Nephron (organoid): ENCODE data around the gene STAP2.

Experiments used
- H3K27ac Mint-ChIP-seq, 3 experiments: 2 replicates each; pipeline ENCODE4 v1.8.0; 2020; ENCODE audit warnings: mixed read lengths in 3 of 3, mild to moderate bottlenecking in 2 of 3, moderate library complexity in 1 of 3
- H3K27me3 Mint-ChIP-seq: 2 replicates; pipeline ENCODE4 v1.8.0; 2021; ENCODE audit warnings: low read depth, mild to moderate bottlenecking, moderate library complexity, mixed read lengths
- H3K36me3 Mint-ChIP-seq: 2 replicates; pipeline ENCODE4 v1.8.0; 2020; ENCODE audit warnings: low read depth, mixed read lengths
- H3K4me1 Mint-ChIP-seq: 2 replicates; pipeline ENCODE4 v1.8.0; 2020; ENCODE audit warnings: mixed read lengths
- H3K4me3 Mint-ChIP-seq, 3 experiments: 2 replicates each; pipeline ENCODE4 v1.8.0; 2020; ENCODE audit warnings: mild to moderate bottlenecking in 3 of 3, mixed read lengths in 3 of 3, moderate library complexity in 2 of 3
- H3K9me3 Mint-ChIP-seq: 2 replicates; pipeline ENCODE4 v1.8.0; 2020; ENCODE audit warnings: mixed read lengths
- TF ChIP-seq, protein P1 (sequence below), 3 experiments: fragments of 200-600 bp; sonication (generic); IDR thresholded peaks; one replicate each; pipeline ENCODE4 v1.5.0; 2021; ENCODE audit warnings: antibody characterized with exemption in 3 of 3; ENCODE audit not compliant: unreplicated experiment in 3 of 3

The STAP2 gene

DNA sequence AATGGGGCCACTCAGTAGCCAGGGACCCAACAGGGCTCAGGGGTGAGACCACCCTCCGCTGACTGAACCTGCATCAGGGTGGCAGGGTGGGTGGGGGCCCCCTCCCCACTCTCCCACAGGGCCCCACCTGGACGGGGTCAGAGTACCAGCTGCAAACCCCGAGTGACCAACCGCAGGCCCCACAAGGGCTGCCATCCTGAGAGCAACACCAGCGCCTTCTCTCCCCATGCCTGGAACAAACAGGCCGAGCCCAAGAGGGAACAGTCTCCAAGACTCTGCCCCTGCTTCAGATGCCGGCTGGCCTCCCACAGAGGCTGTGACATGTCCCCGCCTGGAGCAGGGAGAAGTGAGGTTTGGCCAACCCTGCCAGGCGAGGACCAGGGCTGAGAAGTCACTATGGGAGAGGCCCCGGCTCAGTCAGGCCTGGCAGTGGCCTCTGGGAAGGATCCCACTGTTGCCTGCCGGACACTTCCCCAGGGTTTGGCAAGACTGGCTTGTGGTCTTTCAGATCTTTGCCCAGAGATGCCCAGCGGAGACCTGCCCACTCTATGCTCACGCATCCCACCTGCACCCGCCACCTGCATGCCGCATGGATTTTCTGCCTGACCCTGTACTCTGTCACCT lies 31.9 kb upstream of the STAP2 start:
- Mint-ChIP-seq H3K36me3 (no peaks in the 10 kb centered on the region), H3K4me1 (peaks cover 57% of the 10 kb centered on the region), H3K27ac (peak overlapping the region; percentile 77 to 86 (median 79)), H3K4me3 (peak overlapping the region in 1 of 3 experiments; percentile 9), H3K27me3 (no peaks in the 10 kb centered on the region), H3K9me3 (no peaks in the 10 kb centered on the region)
- TF ChIP-seq, protein P1, sequence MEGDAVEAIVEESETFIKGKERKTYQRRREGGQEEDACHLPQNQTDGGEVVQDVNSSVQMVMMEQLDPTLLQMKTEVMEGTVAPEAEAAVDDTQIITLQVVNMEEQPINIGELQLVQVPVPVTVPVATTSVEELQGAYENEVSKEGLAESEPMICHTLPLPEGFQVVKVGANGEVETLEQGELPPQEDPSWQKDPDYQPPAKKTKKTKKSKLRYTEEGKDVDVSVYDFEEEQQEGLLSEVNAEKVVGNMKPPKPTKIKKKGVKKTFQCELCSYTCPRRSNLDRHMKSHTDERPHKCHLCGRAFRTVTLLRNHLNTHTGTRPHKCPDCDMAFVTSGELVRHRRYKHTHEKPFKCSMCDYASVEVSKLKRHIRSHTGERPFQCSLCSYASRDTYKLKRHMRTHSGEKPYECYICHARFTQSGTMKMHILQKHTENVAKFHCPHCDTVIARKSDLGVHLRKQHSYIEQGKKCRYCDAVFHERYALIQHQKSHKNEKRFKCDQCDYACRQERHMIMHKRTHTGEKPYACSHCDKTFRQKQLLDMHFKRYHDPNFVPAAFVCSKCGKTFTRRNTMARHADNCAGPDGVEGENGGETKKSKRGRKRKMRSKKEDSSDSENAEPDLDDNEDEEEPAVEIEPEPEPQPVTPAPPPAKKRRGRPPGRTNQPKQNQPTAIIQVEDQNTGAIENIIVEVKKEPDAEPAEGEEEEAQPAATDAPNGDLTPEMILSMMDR (IDR thresholded peaks at IDR 0.05; ENCODE audit: unreplicated experiment in 3 of 3): no peak

DNA sequence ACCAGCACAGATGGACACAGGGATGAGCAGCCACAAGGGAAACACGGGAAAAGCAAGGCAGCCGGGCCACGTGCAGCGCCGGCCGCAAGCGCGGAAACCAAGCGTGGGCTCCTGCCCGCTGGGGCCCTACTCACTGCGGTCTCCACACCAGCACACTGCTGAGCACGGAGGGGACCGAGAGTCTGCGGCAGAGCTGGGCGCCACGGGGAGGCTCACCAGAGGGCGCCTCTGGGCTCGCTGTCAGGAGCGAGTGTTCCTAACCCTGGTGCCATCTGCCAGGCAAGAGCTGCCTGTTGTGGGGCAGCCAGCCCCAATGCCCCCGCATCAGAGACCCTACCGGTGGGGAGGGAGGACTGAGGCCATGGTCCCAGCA lies 31.2 kb upstream of the STAP2 start:
- Mint-ChIP-seq H3K4me1 (peaks cover 52% of the 10 kb centered on the region), H3K27me3 (no peaks in the 10 kb centered on the region), H3K9me3 (no peaks in the 10 kb centered on the region), H3K4me3 (no peak overlapping the region), H3K36me3 (no peaks in the 10 kb centered on the region), H3K27ac (peak overlapping the region in 2 of 3 experiments; percentile 59 to 71)
- TF ChIP-seq, protein P1 (IDR thresholded peaks at IDR 0.05; ENCODE audit: unreplicated experiment in 3 of 3): peak in 2 of 3 experiments; percentile 12 to 32

DNA sequence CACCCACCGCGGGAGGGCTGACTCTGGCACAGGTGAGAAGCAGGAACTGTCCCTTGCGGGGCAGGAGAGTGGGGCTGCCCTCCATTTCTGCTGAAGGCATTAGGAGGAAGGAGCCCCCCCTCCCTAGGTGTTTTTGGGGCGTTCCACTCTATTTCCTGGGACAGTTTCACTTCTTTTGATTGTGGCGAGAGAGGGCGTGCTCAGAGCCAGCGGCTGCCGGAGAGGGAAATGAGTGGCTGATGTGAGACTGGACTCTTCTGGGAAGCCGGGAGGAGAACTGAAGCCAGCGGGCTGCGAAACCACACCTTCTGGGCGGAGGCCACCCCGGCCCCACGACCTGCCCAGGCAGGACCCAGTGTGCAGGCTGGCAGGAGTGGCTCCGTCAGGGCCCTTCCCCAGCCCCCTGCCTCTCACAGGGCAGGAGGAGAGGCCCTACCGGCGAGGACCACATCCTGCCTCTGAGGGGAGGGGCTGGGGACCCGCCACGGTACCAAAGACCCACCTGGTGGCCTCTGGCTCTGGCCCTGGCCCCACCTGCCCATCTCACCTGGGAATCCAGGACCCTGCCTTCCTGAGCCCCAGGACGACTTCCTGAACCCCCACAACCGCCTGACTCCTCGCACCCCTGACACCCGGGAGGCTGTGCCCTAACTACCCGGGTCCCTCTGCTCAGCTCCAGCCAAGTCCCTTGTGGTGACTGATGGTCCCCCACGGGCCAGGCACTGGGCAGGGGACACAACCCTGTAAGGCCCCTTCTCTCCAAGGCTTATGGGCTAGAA lies 30.7 kb upstream of the STAP2 start:
- no peaks in the 10 kb centered on the region for H3K36me3 Mint-ChIP-seq
- H3K27me3 Mint-ChIP-seq: no peaks in the 10 kb centered on the region
- H3K4me3 Mint-ChIP-seq: peak overlapping the region in 1 of 3 experiments; percentile 45
- TF ChIP-seq, protein P1 (IDR thresholded peaks at IDR 0.05; ENCODE audit: unreplicated experiment in 3 of 3): no peak
- peak overlapping the region; percentile 71 to 82 (median 81) for H3K27ac Mint-ChIP-seq
- H3K4me1 Mint-ChIP-seq: peaks cover 52% of the 10 kb centered on the region
- no peaks in the 10 kb centered on the region for H3K9me3 Mint-ChIP-seq

DNA sequence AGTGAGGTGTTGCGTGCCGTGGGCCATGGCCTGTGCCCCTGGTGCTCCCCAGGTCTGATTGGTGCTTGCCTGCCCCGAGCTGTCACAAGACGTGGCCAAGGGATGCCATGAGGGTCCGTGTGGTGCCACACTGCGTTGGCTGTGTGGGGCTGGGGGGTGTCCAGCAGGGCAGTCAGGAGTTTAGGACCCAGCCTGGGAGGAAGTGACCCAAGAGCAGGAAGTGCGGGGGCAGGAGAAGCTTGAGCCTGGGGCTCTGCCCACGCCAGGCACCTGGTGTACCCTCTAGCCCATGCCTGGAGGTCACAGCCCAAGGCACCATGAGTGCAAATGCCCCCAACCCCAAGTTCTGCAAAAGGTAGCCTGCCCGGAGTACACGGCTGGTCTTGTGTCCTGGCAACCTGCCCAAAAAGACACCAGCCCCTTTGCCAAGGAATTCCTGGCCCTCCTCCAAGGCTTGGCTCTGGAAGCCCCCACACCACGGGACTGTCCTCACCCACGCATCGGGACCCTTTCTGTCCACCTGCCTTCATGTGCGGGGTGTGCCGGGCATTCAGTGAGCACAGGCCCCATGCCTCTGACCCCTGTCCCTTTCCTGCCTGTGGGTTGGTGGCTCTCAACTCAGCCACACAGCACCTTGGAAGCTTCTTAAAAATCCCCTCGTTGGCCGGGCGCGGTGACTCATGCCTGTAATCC lies 29.6 kb upstream of the STAP2 start:
- Mint-ChIP-seq H3K4me1 (peaks cover 45% of the 10 kb centered on the region), H3K9me3 (no peaks in the 10 kb centered on the region), H3K27ac (peak overlapping the region; percentile 71 to 82 (median 81)), H3K4me3 (peak overlapping the region in 2 of 3 experiments; percentile 13 to 45), H3K27me3 (no peaks in the 10 kb centered on the region), H3K36me3 (peaks cover 3% of the 10 kb centered on the region)
- TF ChIP-seq, protein P1 (IDR thresholded peaks at IDR 0.05; ENCODE audit: unreplicated experiment in 3 of 3): no peak

DNA sequence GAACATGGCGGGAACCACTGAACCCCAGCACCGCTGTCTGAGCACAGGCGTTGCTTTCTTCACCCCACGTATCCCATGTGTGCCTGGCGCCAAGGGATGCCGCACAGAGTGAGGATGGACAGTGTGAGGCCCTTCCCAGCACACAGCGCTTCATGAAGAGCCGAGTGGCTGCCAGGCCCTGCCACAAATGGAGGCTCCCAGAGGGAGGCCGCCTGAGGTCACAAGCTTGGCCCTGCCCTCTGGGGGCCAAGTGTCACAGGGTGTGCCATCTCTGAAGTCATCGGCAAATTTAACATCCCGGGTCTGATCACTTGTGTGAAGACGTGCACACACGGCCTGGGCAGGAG lies 29.1 kb upstream of the STAP2 start:
- TF ChIP-seq, protein P1 (IDR thresholded peaks at IDR 0.05; ENCODE audit: unreplicated experiment in 3 of 3): no peak
- H3K9me3 Mint-ChIP-seq: no peaks in the 10 kb centered on the region
- peaks cover 45% of the 10 kb centered on the region for H3K4me1 Mint-ChIP-seq
- no peaks in the 10 kb centered on the region for H3K27me3 Mint-ChIP-seq
- peak overlapping the region in 1 of 3 experiments; percentile 21 for H3K4me3 Mint-ChIP-seq
- peaks cover 3% of the 10 kb centered on the region for H3K36me3 Mint-ChIP-seq
- peak overlapping the region in 2 of 3 experiments; percentile 71 to 82 for H3K27ac Mint-ChIP-seq
